ENCODE data around the gene PCDHB10. TPM values are rescaled to one million over a fixed set of nuclear protein-coding genes. Genes with fewer than 3 reads are reported as not detected.

PCDHB10 gene
- total RNA-seq, 1 experiment from 2014 or later = 0.72 TPM

- no peak for DNase-seq (ENCODE audit: extremely low read depth, low read depth)
These were observed 44.6 kb downstream of the PCDHB10 start for GRCh38 chr5:141236516-141237313.

GRCh38 chr5:141241496-141241895, 49.3 kb downstream of the PCDHB10 start:
- no peak for DNase-seq (ENCODE audit: extremely low read depth, low read depth)

Other genes starting within 250 kb of the PCDHB10 start
- gene PCDHAC2, start 225.9 kb upstream of the PCDHB10 start, total RNA-seq (2014; rRNA removed; shearing (Covaris generic)) = 1.0 and 1.2 TPM in 2 replicates
- gene PCDHB1, start 141.0 kb upstream of the PCDHB10 start, total RNA-seq (2014; rRNA removed; shearing (Covaris generic)) = 0.03 TPM in 1 of 2 replicates, not detected in the other
- 0.29 and 0.52 TPM in 2 replicates for gene PCDHB2, start 97.7 kb upstream of the PCDHB10 start, total RNA-seq (2014; rRNA removed; shearing (Covaris generic))
- gene PCDHB3, start 91.9 kb upstream of the PCDHB10 start, total RNA-seq (2014; rRNA removed; shearing (Covaris generic)) = 0.12 and 0.14 TPM in 2 replicates
- gene PCDHB4, start 70.5 kb upstream of the PCDHB10 start, total RNA-seq (2014; rRNA removed; shearing (Covaris generic)) = not detected in 2 replicates
- gene PCDHB5, start 57.1 kb upstream of the PCDHB10 start, total RNA-seq (2014; rRNA removed; shearing (Covaris generic)) = 0.07 TPM in 1 of 2 replicates, not detected in the other
- not detected in 2 replicates for gene PCDHB6, start 42.3 kb upstream of the PCDHB10 start, total RNA-seq (2014; rRNA removed; shearing (Covaris generic))
- 0.17 and 0.25 TPM in 2 replicates for gene PCDHB7, start 19.7 kb upstream of the PCDHB10 start, total RNA-seq (2014; rRNA removed; shearing (Covaris generic))
- gene PCDHB8, start 14.6 kb upstream of the PCDHB10 start, total RNA-seq (2014; rRNA removed; shearing (Covaris generic)) = 0.14 and 0.22 TPM in 2 replicates
- 0.32 and 0.69 TPM in 2 replicates for gene PCDHB16, start 10.0 kb upstream of the PCDHB10 start, total RNA-seq (2014; rRNA removed; shearing (Covaris generic))
- gene PCDHB9, start 5.2 kb upstream of the PCDHB10 start, total RNA-seq (2014; rRNA removed; shearing (Covaris generic)) = 0.40 and 0.69 TPM in 2 replicates
- gene PCDHB11, start 7.3 kb downstream of the PCDHB10 start, total RNA-seq (2014; rRNA removed; shearing (Covaris generic)) = 5.4 and 6.0 TPM in 2 replicates
- 0.75 and 0.99 TPM in 2 replicates for gene PCDHB12, start 16.4 kb downstream of the PCDHB10 start, total RNA-seq (2014; rRNA removed; shearing (Covaris generic))
- 2.2 and 2.5 TPM in 2 replicates for gene PCDHB13, start 21.6 kb downstream of the PCDHB10 start, total RNA-seq (2014; rRNA removed; shearing (Covaris generic))
- 2.7 and 2.8 TPM in 2 replicates for gene PCDHB14, start 31.0 kb downstream of the PCDHB10 start, total RNA-seq (2014; rRNA removed; shearing (Covaris generic))
- gene PCDHB15, start 53.0 kb downstream of the PCDHB10 start, total RNA-seq (2014; rRNA removed; shearing (Covaris generic)) = 0.12 and 0.20 TPM in 2 replicates
- not detected in 2 replicates for gene SLC25A2, start 111.7 kb downstream of the PCDHB10 start, total RNA-seq (2014; rRNA removed; shearing (Covaris generic))
- gene TAF7, start 128.4 kb downstream of the PCDHB10 start, total RNA-seq (2014; rRNA removed; shearing (Covaris generic)) = 91.7 and 130 TPM in 2 replicates
- gene PCDHGA1, start 138.2 kb downstream of the PCDHB10 start, total RNA-seq (2014; rRNA removed; shearing (Covaris generic)) = 0.72 and 1.6 TPM in 2 replicates
- 0.12 TPM in 2 replicates for gene PCDHGA2, start 146.4 kb downstream of the PCDHB10 start, total RNA-seq (2014; rRNA removed; shearing (Covaris generic))
- gene PCDHGA3, start 151.5 kb downstream of the PCDHB10 start, total RNA-seq (2014; rRNA removed; shearing (Covaris generic)) = 0.17 TPM in 1 of 2 replicates, not detected in the other
- gene PCDHGB1, start 157.7 kb downstream of the PCDHB10 start, total RNA-seq (2014; rRNA removed; shearing (Covaris generic)) = 1.1 and 2.6 TPM in 2 replicates
- gene PCDHGA4, start 162.7 kb downstream of the PCDHB10 start, total RNA-seq (2014; rRNA removed; shearing (Covaris generic)) = 0.79 and 1.3 TPM in 2 replicates
- 1.8 and 2.0 TPM in 2 replicates for gene PCDHGB2, start 167.6 kb downstream of the PCDHB10 start, total RNA-seq (2014; rRNA removed; shearing (Covaris generic))
- gene PCDHGA5, start 171.8 kb downstream of the PCDHB10 start, total RNA-seq (2014; rRNA removed; shearing (Covaris generic)) = 0.58 and 0.62 TPM in 2 replicates
- 0.52 and 1.1 TPM in 2 replicates for gene PCDHGB3, start 177.9 kb downstream of the PCDHB10 start, total RNA-seq (2014; rRNA removed; shearing (Covaris generic))
- 1.1 and 1.2 TPM in 2 replicates for gene PCDHGA6, start 181.5 kb downstream of the PCDHB10 start, total RNA-seq (2014; rRNA removed; shearing (Covaris generic))
- 0.54 and 0.55 TPM in 2 replicates for gene PCDHGA7, start 190.4 kb downstream of the PCDHB10 start, total RNA-seq (2014; rRNA removed; shearing (Covaris generic))
- 5.5 and 5.6 TPM in 2 replicates for gene PCDHGB4, start 195.3 kb downstream of the PCDHB10 start, total RNA-seq (2014; rRNA removed; shearing (Covaris generic))
- gene PCDHGA8, start 200.3 kb downstream of the PCDHB10 start, total RNA-seq (2014; rRNA removed; shearing (Covaris generic)) = 0.97 and 1.4 TPM in 2 replicates
- 0.72 and 1.6 TPM in 2 replicates for gene PCDHGB5, start 205.6 kb downstream of the PCDHB10 start, total RNA-seq (2014; rRNA removed; shearing (Covaris generic))
- 0.92 and 1.6 TPM in 2 replicates for gene PCDHGA9, start 210.4 kb downstream of the PCDHB10 start, total RNA-seq (2014; rRNA removed; shearing (Covaris generic))
- 0.55 and 0.62 TPM in 2 replicates for gene PCDHGB6, start 215.7 kb downstream of the PCDHB10 start, total RNA-seq (2014; rRNA removed; shearing (Covaris generic))
- gene PCDHGA10, start 220.6 kb downstream of the PCDHB10 start, total RNA-seq (2014; rRNA removed; shearing (Covaris generic)) = 5.1 TPM in 2 replicates
- 0.79 and 0.89 TPM in 2 replicates for gene PCDHGB7, start 225.3 kb downstream of the PCDHB10 start, total RNA-seq (2014; rRNA removed; shearing (Covaris generic))
- 0.52 and 0.87 TPM in 2 replicates for gene PCDHGA11, start 228.7 kb downstream of the PCDHB10 start, total RNA-seq (2014; rRNA removed; shearing (Covaris generic))
- 0.20 and 0.42 TPM in 2 replicates for gene PCDHGA12, start 238.2 kb downstream of the PCDHB10 start, total RNA-seq (2014; rRNA removed; shearing (Covaris generic))

Data from NCI-H460 (cell line).